ENCODE results near the gene UAP1L1.

Gene UAP1L1

DNA sequence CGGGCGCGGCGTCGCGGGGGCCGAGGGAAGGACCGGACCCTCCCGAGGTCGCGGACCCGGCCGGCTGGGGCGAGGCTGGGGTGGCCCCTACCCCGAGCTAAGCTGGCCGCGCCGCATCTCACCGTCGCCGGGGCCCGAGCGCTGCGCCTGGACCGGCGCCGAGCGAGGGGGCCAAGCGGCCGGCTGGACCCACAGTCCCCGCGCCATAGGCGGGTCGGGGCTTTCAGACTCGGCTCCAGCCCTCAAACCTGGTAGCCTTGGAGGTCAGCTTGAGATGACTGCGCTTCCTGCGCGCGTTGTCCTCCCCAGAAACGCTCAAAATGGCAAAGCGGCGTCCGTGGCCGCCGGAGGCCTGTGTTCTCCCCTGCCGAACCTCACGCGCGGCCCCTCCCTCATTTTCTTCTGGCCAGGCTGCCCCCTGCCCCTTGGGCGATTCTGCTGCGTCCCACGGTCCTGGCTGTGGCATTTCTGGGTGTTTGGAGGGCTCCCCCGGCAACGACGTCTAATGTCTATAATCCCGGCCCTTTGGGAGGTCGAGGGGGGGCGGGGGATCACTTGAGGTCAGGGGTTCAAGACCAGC lies 52.9 kb downstream of the UAP1L1 start:
- no peak for DNase-seq (ENCODE audit: low read depth in 2 of 3, low spot score in 1 of 3)

All from stimulated activated CD4-positive, alpha-beta T cell treated with anti-CD3 and anti-CD28 coated beads, Interleukin-12 subunit alpha, Interleukin-12 subunit beta, amount 100 ng/mL, for 48 hours (primary cell).